GM19351 (cell line): Measurements from ENCODE around the gene ROR1.

ENCODE experiments used
- ATAC-seq: cut with Tn5 transposase; IDR thresholded peaks from one replicate; pipeline ENCODE4 v1.9.1; 2021; ENCODE audit warnings: mild to moderate bottlenecking, moderate library complexity; ENCODE audit not compliant: unreplicated experiment

The ROR1 gene

DNA sequence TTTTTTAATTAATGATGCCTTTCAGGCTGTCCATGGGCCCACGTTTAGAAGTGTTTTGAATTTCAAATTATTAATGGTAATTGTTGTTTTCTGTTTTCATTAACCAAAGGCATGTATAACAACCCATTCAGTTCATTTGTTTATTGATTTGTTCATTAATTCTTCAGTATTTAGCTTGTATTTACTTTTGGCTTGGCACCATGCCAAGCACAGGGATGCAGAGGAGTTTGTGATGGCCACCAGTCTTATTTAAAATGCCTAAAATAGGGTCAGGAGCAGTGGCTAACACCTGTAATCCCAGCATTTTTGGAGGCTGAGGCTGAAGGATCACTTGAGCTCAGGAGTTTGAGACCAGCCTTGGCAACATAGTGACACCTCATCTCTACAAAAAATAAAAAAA, 75.3 kb downstream of the ROR1 start:
- no peak for ATAC-seq

GRCh38 chr1:63854091-63854490, 80.3 kb downstream of the ROR1 start:
- no peak for ATAC-seq

GRCh38 chr1:63855942-63856341, 82.1 kb downstream of the ROR1 start:
- no peak for ATAC-seq

- ATAC-seq: no peak
Observed at GRCh38 chr1:63856924-63857323, 83.1 kb downstream of the ROR1 start.

- ATAC-seq: no peak
Observed at GRCh38 chr1:63857478-63857877, 83.7 kb downstream of the ROR1 start.

- ATAC-seq: no peak
Observed at GRCh38 chr1:63858153-63858552, 84.3 kb downstream of the ROR1 start.

DNA sequence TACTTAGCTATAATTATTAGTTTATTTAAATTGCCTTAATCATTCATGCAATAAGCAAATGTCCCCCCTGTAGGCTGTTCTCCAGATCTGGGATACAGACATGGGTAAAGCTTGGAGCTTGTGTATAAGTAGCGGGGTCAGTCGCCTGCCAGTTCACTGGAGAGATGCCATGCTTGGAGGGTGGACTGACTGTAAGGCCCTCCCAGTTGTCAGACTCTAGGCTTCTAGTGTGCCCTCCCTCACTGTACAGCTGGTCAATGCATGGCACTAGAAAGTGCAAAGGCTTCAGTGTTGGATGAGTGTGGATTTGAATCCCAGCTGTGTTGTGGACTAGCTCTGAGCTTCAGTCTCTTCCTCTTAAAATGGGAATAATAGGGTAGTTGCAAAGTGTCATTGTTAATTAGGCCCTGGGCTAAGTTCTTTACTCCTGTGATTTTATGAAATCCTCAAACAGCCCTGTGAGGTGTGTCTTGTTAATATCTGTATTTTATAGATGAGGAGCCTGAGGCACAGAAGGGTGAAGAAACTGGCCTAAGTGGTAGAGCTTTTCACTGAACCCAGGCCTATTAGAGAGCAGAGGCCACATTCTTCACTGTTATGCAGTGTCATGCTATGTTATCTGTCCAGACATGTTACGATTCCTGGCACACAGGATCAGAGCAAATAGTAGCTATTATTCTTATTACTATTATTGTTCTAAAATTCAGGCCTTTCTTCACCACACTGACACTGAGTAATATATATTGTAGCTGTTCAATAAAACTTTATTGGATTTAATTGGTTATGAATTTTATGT, 85.9 kb downstream of the ROR1 start:
- no peak for ATAC-seq

DNA sequence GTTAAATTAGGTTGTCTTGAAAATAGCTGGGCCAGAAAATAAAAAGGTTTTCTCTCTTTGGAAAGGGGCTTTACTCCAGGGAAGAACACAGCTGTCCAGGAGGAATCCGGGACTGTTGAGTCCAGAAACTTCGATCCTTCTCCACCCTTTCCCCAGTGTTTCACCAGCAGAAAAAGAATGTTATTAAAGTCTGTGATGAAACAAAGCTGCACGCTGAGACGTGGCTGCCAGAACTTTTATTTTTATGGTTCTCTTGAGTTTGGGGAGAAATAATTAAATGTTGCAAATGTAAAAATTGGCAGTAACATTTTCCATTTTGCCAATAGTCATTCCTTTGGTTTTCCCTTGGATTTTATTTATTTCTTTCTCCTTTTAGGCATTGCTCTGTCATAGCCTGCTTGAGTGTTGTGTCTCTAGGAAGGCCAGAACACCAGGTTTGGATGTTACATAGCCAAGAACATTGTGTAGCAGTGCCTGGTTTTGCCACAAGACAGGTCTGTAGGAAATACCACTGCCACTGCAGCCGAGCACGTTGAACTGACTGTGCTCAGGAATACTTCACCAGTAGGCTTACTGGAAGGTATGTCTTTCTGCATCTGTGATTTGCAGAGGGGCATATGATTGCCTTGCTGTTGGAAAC, 87.4 kb downstream of the ROR1 start:
- no peak for ATAC-seq

DNA sequence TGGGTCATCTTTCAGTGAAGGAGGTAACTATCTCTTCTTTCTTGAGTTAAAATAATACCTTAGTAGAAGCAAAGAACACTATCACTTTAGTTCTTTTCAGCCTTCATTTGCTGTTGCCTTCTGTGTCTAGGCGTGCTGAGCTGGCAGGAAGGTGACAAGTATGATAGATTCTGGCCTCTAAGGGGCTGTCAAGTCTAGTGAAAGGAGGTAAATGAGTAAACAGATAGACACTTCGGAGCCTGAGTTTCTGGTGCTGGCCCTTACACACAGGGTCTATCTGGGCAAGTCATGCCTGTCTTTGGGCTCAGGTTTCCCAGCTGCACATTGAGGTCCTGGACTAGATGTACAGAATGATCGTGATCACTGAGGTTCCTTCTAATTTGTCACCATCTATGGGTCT, 89.3 kb downstream of the ROR1 start:
- ATAC-seq: no peak

GRCh38 chr1:63864224-63864641, 90.4 kb downstream of the ROR1 start:
- no peak for ATAC-seq

DNA sequence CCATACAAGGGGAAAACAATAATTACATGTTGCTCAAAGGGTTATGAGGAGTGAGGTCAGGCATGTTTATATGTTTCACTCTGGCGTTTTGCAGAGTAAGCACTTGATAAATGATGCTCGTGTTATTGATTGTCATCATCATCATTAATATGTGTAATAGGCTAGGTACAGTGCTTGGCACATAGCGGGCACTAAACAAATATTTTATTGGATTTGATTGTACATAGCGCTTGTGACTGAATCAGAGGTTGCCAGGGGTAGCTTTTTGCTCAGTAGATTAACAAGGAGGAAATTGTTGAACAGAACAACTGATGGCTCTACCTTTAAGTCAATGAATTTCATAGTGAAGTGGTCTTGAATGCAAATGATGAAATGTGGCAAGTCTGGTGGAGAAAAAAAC, 91.7 kb downstream of the ROR1 start:
- no peak for ATAC-seq

DNA sequence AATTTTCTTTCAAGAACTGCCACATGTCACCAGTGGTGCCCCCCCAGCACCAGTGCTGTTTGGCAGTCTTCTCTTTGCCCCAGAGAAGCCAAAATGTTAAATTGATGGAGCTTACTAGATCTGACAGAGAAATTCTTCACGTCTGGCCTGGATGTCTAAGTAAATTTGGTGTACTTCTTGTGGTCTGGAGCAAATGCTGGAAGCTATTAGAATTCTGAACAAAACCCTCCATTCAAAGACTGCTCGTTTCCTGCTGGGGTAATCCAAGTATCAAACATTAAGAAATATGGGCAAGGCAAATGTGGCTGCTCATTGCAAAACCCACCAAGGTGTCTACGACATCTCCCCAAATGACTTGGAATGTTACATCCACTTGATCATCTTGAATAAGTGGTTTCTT, 92.3 kb downstream of the ROR1 start:
- no peak for ATAC-seq

- no peak for ATAC-seq
Observed at GRCh38 chr1:63867429-63868176, 93.8 kb downstream of the ROR1 start.

DNA sequence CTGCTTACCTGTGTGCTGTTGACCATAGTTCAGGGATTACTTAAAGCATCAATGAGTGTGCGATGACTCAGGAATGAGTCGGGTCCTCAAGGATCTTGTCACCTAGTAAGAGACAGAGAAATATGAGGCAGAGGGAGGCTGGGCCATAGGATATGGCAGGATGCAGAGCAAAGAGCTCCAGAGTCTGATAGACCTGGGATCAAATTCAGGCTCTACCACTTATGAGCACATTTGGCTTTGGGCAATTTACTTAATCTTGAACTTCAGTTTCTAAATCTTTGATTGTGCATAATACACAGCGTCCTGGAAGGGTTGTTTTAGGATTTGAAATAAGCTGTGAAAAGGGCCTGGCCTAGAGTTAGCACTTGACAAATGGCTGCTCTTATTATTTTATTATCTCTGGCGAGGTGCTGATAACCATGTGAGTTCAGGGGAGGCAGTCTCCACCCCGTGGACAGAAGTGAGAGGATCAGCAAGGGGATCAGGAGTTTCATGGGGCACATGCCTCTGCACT, 94.5 kb downstream of the ROR1 start:
- no peak for ATAC-seq

DNA sequence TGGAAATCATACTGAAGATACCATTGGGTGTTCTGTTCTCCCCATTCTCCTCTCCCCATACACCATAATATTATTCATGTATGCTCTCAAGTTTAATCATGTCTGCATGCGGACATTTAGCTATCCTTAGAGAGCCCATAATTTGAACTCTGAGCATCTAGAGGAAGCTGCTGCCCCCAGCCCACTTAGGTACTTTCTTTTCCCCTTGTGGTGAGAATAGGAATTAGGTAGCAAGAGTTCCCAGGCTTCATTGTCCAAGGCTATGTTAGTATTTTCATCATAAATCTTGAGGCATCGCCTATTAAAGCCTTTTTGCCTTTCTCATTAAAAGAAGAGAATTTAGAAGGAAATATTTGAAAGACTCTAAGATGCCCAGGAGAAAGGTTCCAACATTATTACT, 96.3 kb downstream of the ROR1 start:
- ATAC-seq: no peak

DNA sequence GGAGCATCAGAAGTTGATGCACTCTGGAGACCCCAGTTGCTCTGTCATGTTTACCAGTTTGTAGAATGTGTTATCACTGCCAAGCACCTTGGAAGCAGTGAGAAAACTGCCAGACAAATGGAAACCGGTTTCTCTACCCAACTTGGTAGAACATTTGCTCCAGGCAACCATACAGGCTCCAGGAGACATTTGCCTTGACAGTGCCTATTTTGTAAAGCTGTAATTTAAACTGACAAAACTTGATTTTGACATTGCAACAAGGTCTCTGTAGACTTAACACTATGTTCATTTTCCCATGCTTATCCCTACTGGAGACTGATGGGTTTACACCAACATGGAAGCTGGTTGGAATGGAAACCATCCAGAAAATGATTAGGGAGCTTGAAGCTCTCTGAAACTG, 97.6 kb downstream of the ROR1 start:
- no peak for ATAC-seq

DNA sequence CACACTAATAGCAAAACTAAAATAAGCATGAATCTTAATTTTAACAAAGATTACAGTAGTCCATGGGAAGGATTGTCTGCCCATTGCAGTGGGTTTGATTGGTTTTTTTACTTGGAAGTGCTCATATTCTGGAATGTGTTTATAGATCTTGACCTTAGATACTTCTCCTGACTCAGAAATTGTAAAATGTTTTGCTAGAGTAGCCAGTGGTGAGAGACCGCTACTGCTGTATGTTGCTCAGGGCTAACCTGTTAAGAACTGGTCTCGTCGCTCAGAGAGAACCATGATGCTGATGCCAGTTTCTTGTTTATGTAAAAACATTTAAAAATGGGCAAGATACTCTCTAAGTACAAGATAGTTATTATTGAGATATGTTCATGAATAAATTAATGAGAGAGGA, 99.9 kb downstream of the ROR1 start:
- ATAC-seq: no peak

DNA sequence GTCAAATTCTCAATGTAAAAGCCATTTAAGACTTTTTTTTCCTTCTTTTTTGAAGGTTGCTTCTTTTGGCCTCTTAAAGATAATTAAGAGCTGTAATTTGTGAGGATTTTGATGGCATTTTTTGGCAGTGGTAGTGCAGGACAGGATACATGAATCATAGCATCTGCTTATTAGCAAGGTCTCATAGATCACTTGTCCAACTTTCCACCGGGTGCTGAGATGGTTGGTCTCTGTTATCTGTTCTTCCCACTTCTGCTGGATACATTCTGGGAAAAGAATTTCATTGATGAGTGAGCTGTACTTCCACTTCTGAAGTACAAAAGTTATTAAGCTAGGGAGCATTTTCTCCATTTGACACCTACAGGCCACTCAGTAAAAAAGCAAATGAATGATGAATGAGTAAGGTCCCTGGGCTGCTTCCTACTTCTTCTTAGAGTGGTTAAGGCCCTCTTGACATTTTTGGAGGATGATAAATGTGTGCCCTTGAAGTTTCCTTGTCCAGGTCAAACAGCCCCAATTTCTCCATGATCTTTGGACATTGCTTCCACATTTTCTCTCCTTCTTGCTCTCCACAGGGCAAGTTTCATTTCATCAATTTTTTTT, 100.6 kb downstream of the ROR1 start:
- ATAC-seq: no peak

DNA sequence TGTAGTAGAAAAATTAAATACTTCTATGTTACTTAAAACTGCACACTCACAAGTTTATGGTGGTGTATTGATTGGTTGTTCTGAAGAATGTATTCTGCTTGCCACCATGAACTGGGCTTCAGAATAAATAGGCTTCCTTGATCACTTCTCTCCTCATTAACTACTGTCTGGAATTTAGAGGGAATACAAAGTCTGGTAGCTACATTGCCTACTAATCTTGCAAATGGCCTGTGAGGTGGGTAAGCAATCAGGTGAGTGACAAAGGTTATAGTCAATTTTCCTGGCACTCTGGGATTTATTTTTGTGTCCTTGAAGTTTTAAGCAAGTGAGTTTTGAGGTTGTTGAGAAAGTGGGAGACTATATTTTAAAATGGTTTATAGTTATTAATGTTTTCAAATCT, 101.8 kb downstream of the ROR1 start:
- no peak for ATAC-seq

DNA sequence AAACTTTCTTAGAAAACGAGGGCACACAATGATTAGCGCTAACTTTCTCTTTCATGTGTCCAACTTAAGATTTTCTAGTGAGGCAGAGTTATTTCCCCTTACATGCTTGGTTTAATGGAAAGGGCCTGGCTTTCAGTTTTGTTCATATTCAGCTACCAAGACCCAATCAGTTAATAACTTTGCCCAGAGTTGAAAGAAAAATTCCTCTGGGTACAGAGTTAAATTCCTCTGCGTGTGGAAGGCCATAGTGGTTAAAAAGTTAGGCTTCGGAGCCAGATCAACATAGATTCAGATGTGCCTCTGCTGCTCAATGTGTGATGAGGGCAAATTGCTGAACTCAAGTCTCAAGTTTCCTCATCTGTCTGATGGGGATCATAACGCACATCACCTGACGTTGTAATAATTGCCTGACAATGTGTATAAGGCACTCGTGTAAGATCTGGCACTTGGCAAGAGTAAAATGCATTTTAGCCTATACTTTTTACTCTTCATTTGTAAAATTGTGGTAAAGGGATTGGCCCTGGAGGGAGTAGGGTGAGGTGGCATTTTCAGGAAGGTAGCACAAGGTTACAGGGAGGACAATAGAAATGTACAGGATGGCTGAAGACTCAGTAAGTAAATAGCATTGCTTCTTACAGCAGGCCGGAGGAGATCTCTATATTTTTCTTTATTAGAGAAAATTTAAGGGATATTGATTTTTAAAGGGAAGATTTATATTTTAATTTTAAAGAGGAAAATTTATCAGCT, 103.4 kb downstream of the ROR1 start:
- no peak for ATAC-seq

GRCh38 chr1:63877816-63878215, 104.0 kb downstream of the ROR1 start:
- no peak for ATAC-seq
